ENCODE measurements around the gene CSAG3. TPM values are rescaled to one million over a fixed set of nuclear protein-coding genes. Genes with fewer than 3 reads are reported as not detected.
"Not testable (repeated sequence)": the region's sequence is repeated elsewhere in the genome, so short reads cannot be mapped to it uniquely, and the experiment has no call there.

The CSAG3 gene
- total RNA-seq, 2 donors from 2014 or later = 0.35 TPM; not detected in 1

- not testable (repeated sequence) for H3K4me3 Mint-ChIP-seq
- WGBS, 2 experiments (ENCODE audit: insufficient coverage in 1 of 2, insufficient read length in 1 of 2) = no CpG with 5 or more reads among the region's 7 CpGs
Measured at GRCh38 chrX:152759544-152759943, 526 bp downstream of the CSAG3 start.

GRCh38 chrX:152761582-152761981 is 2.6 kb downstream of the CSAG3 start:
- not testable (repeated sequence) for DNase-seq, H3K27ac Mint-ChIP-seq

More at GRCh38 chrX:152759544-152759943, 526 bp downstream of the CSAG3 start:
- H3K27me3 ChIP-seq (ENCODE audit: control insufficient read depth, insufficient read depth, low read length, poor library complexity, severe bottlenecking); H3K36me3 ChIP-seq (ENCODE audit: control insufficient read depth, insufficient read depth, low read length); H3K27ac ChIP-seq (ENCODE audit: low read depth, low read length); DNase-seq; H3K27ac Mint-ChIP-seq; H3K36me3 Mint-ChIP-seq (ENCODE audit: low read depth); H3K9ac ChIP-seq (ENCODE audit: extremely low read depth, low read length, poor library complexity, severe bottlenecking); H3K9me3 Mint-ChIP-seq; H3K4me1 Mint-ChIP-seq; H3K4me1 ChIP-seq (ENCODE audit: control insufficient read depth, insufficient read depth, low read length); H3K4me3 ChIP-seq (ENCODE audit: low read length); H3K27me3 Mint-ChIP-seq (ENCODE audit: insufficient read depth); H3K9me3 ChIP-seq (ENCODE audit: control insufficient read depth, low read length): not testable (repeated sequence)

GRCh38 chrX:152766562-152766961 is 7.5 kb downstream of the CSAG3 start:
- H3K27me3 Mint-ChIP-seq (ENCODE audit: insufficient read depth); H3K4me3 Mint-ChIP-seq: not testable (repeated sequence)
- WGBS, 2 experiments (ENCODE audit: insufficient coverage in 1 of 2, insufficient read length in 1 of 2) = 87 to 100% methylated on average over 1 to 6 of the region's 9 CpGs

More at GRCh38 chrX:152761582-152761981, 2.6 kb downstream of the CSAG3 start:
- H3K4me1 Mint-ChIP-seq; H3K4me3 ChIP-seq (ENCODE audit: low read length); H3K27me3 ChIP-seq (ENCODE audit: control insufficient read depth, insufficient read depth, low read length, poor library complexity, severe bottlenecking); H3K4me1 ChIP-seq (ENCODE audit: control insufficient read depth, insufficient read depth, low read length); H3K9me3 ChIP-seq (ENCODE audit: control insufficient read depth, low read length); H3K27me3 Mint-ChIP-seq (ENCODE audit: insufficient read depth); H3K9ac ChIP-seq (ENCODE audit: extremely low read depth, low read length, poor library complexity, severe bottlenecking); H3K27ac ChIP-seq (ENCODE audit: low read depth, low read length); H3K9me3 Mint-ChIP-seq; H3K36me3 ChIP-seq (ENCODE audit: control insufficient read depth, insufficient read depth, low read length); H3K4me3 Mint-ChIP-seq; H3K36me3 Mint-ChIP-seq (ENCODE audit: low read depth): not testable (repeated sequence)
- WGBS, 2 experiments (ENCODE audit: insufficient coverage in 1 of 2, insufficient read length in 1 of 2) = no CpG with 5 or more reads among the region's 7 CpGs

GRCh38 chrX:152769549-152770289 is 10.7 kb downstream of the CSAG3 start, which contains the start of gene MAGEA6:
MAGEA6 (minus strand) TSS chrX:152769689; CDS start chrX:152767650, 2,039 bp downstream.
- not testable (repeated sequence) for H3K4me1 Mint-ChIP-seq; DNase-seq; H3K27ac Mint-ChIP-seq; H3K4me1 ChIP-seq (ENCODE audit: control insufficient read depth, insufficient read depth, low read length); H3K9ac ChIP-seq (ENCODE audit: extremely low read depth, low read length, poor library complexity, severe bottlenecking); H3K4me3 ChIP-seq (ENCODE audit: low read length); H3K27ac ChIP-seq (ENCODE audit: low read depth, low read length); H3K9me3 ChIP-seq (ENCODE audit: control insufficient read depth, low read length); H3K27me3 Mint-ChIP-seq (ENCODE audit: insufficient read depth); H3K36me3 Mint-ChIP-seq (ENCODE audit: low read depth); H3K4me3 Mint-ChIP-seq; H3K27me3 ChIP-seq (ENCODE audit: control insufficient read depth, insufficient read depth, low read length, poor library complexity, severe bottlenecking); H3K9me3 Mint-ChIP-seq; H3K36me3 ChIP-seq (ENCODE audit: control insufficient read depth, insufficient read depth, low read length)
- no CpG with 5 or more reads among the region's 29 CpGs for WGBS, 2 experiments (ENCODE audit: insufficient coverage in 1 of 2, insufficient read length in 1 of 2)

More at GRCh38 chrX:152766562-152766961, 7.5 kb downstream of the CSAG3 start:
- H3K27ac Mint-ChIP-seq; H3K9me3 ChIP-seq (ENCODE audit: control insufficient read depth, low read length); H3K36me3 ChIP-seq (ENCODE audit: control insufficient read depth, insufficient read depth, low read length); H3K4me1 Mint-ChIP-seq; H3K27ac ChIP-seq (ENCODE audit: low read depth, low read length); H3K27me3 ChIP-seq (ENCODE audit: control insufficient read depth, insufficient read depth, low read length, poor library complexity, severe bottlenecking); H3K9ac ChIP-seq (ENCODE audit: extremely low read depth, low read length, poor library complexity, severe bottlenecking); H3K9me3 Mint-ChIP-seq; H3K4me3 ChIP-seq (ENCODE audit: low read length); H3K36me3 Mint-ChIP-seq (ENCODE audit: low read depth); H3K4me1 ChIP-seq (ENCODE audit: control insufficient read depth, insufficient read depth, low read length): not testable (repeated sequence)
- DNase-seq = peak; percentile 3

- H3K9ac ChIP-seq (ENCODE audit: extremely low read depth, low read length, poor library complexity, severe bottlenecking); H3K4me1 Mint-ChIP-seq; H3K27ac Mint-ChIP-seq; H3K9me3 ChIP-seq (ENCODE audit: control insufficient read depth, low read length); H3K27ac ChIP-seq (ENCODE audit: low read depth, low read length); H3K27me3 Mint-ChIP-seq (ENCODE audit: insufficient read depth); H3K36me3 Mint-ChIP-seq (ENCODE audit: low read depth); H3K27me3 ChIP-seq (ENCODE audit: control insufficient read depth, insufficient read depth, low read length, poor library complexity, severe bottlenecking); H3K4me1 ChIP-seq (ENCODE audit: control insufficient read depth, insufficient read depth, low read length); H3K36me3 ChIP-seq (ENCODE audit: control insufficient read depth, insufficient read depth, low read length); H3K4me3 ChIP-seq (ENCODE audit: low read length); H3K4me3 Mint-ChIP-seq; DNase-seq: not testable (repeated sequence)
- no CpG with 5 or more reads among the region's 3 CpGs for WGBS, 2 experiments (ENCODE audit: insufficient coverage in 1 of 2, insufficient read length in 1 of 2)
- peaks cover 10% of the 10 kb centered on the region for H3K9me3 Mint-ChIP-seq
Measured at GRCh38 chrX:152787062-152787461, 28.0 kb downstream of the CSAG3 start.

Measured in endodermal cell (in vitro differentiated cells).